BE2C (cell line): ENCODE measurements around the gene GIPC3.

Source experiments
- DNase-seq: peaks from one replicate; pipeline ENCODE4 v3.0.0-alpha.2; 2020
- H3K27me3 ChIP-seq: fragments of 250-450 bp; sonication (Bioruptor Pico); 2 replicates; pipeline ENCODE4 v1.5.1; 2020; ENCODE audit warnings: mild to moderate bottlenecking
- H3K36me3 ChIP-seq: fragments of 250-450 bp; sonication (Bioruptor Pico); 2 replicates; pipeline ENCODE4 v1.5.1; 2020; ENCODE audit warnings: mild to moderate bottlenecking
- H3K4me1 ChIP-seq: fragments of 250-450 bp; sonication (Bioruptor Pico); 2 replicates; pipeline ENCODE4 v1.5.1; 2020
- H3K4me3 ChIP-seq: 2 replicates; pipeline ENCODE4 v1.5.1; 2011; ENCODE audit warnings: low read depth, low read length
- H3K9me3 ChIP-seq: fragments of 250-450 bp; sonication (Bioruptor Pico); 2 replicates; pipeline ENCODE4 v1.5.1; 2020
- CTCF ChIP-seq: IDR thresholded peaks from 2 replicates; pipeline ENCODE4 v1.5.1; 2012; ENCODE audit warnings: mild to moderate bottlenecking, low read depth, low read length

GIPC3 gene

GRCh38 chr19:3589439-3589838 is 4.2 kb downstream of the GIPC3 start:
- no peak for TF ChIP-seq CTCF
- Histone ChIP-seq H3K4me3 (no peak overlapping the region), H3K4me1 (no peaks in the 10 kb centered on the region), H3K27me3 (peaks cover 47% of the 10 kb centered on the region), H3K36me3 (no peaks in the 10 kb centered on the region), H3K9me3 (no peaks in the 10 kb centered on the region; the same call in 1 of the 2 replicates)
- no peak for DNase-seq

GRCh38 chr19:3589949-3590348 is 4.7 kb downstream of the GIPC3 start:
- Histone ChIP-seq H3K9me3 (no peaks in the 10 kb centered on the region; the same call in 1 of the 2 replicates), H3K4me3 (no peak overlapping the region), H3K4me1 (no peaks in the 10 kb centered on the region), H3K27me3 (peaks cover 50% of the 10 kb centered on the region), H3K36me3 (no peaks in the 10 kb centered on the region)
- TF ChIP-seq CTCF, result no peak
- no peak for DNase-seq

- H3K4me1 ChIP-seq, result no peaks in the 10 kb centered on the region
- no peaks in the 10 kb centered on the region; the same call in 1 of the 2 replicates for H3K9me3 ChIP-seq
- TF ChIP-seq CTCF, result no peak
- no peaks in the 10 kb centered on the region for H3K36me3 ChIP-seq
- H3K4me3 ChIP-seq, result no peak overlapping the region
- H3K27me3 ChIP-seq, result peaks cover 46% of the 10 kb centered on the region
- no peak for DNase-seq
Measured at GRCh38 chr19:3590991-3591659, 5.8 kb downstream of the GIPC3 start.

- Histone ChIP-seq H3K36me3 (no peaks in the 10 kb centered on the region), H3K27me3 (peaks cover 40% of the 10 kb centered on the region), H3K9me3 (no peaks in the 10 kb centered on the region; the same call in 1 of the 2 replicates), H3K4me3 (no peak overlapping the region), H3K4me1 (no peaks in the 10 kb centered on the region)
- DNase-seq, result no peak
- TF ChIP-seq CTCF, result no peak
Measured at GRCh38 chr19:3591876-3592613, 6.8 kb downstream of the GIPC3 start.

- TF ChIP-seq CTCF, result no peak
- Histone ChIP-seq H3K27me3 (peaks cover 36% of the 10 kb centered on the region), H3K4me3 (no peak overlapping the region), H3K9me3 (no peaks in the 10 kb centered on the region; the same call in 1 of the 2 replicates), H3K36me3 (no peaks in the 10 kb centered on the region), H3K4me1 (no peaks in the 10 kb centered on the region)
- no peak for DNase-seq
Measured at GRCh38 chr19:3593156-3593555, 7.9 kb downstream of the GIPC3 start.

GRCh38 chr19:3595521-3596061 is 10.3 kb downstream of the GIPC3 start:
- Histone ChIP-seq H3K9me3 (no peaks in the 10 kb centered on the region), H3K36me3 (no peaks in the 10 kb centered on the region), H3K4me3 (no peak overlapping the region), H3K27me3 (peaks cover 31% of the 10 kb centered on the region), H3K4me1 (no peaks in the 10 kb centered on the region)
- DNase-seq, result no peak
- no peak for TF ChIP-seq CTCF
